ENCODE measurements around the gene ELF4. TPM values are rescaled to one million over a fixed set of nuclear protein-coding genes. Genes with fewer than 3 reads are reported as not detected.
A peak's percentile ranks its signal among the peaks of the same experiment; 100 is the strongest.

ELF4 gene
- total RNA-seq, 2 donors from 2014 or later = 2.8 to 3.8 TPM

DNA sequence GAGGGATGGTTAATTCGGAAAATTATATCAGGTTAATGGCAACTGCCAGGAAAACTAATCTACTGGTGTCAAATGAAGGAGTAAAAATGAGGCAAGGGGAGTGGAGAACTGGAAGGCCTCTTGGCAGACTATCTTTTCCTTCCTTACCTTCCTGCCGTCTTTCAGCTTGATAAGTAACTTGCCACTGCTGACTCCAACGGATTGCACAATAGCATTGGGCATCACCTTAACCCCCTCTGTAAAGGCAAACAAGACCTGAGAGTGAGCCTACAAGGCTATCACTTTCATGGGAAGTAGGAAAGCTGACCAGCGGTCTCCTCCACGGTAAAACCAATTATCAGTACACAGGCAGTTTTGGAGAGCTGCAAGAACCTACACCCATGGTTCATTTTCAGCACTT lies 26.2 kb upstream of the ELF4 start:
- Mint-ChIP-seq H3K9me3 (peaks cover 22% of the 10 kb centered on the region), H3K36me3 (ENCODE audit: low read depth) (peaks cover 55% of the 10 kb centered on the region), H3K4me3 (no peak overlapping the region), H3K27ac (no peak overlapping the region), H3K27me3 (ENCODE audit: insufficient read depth) (no peaks in the 10 kb centered on the region), H3K4me1 (peaks cover 9% of the 10 kb centered on the region)
- H3K27me3 ChIP-seq (ENCODE audit: control insufficient read depth, insufficient read depth, low read length, poor library complexity, severe bottlenecking) = no peaks in the 10 kb centered on the region
- peaks cover 34% of the 10 kb centered on the region for H3K36me3 ChIP-seq (ENCODE audit: control insufficient read depth, insufficient read depth, low read length)
- H3K9ac ChIP-seq (ENCODE audit: extremely low read depth, low read length, poor library complexity, severe bottlenecking) = no peak overlapping the region
- no peak for DNase-seq
- no peak overlapping the region for H3K27ac ChIP-seq (ENCODE audit: low read depth, low read length)
- 91% methylated on average over 5 of the region's 5 CpGs; no CpG with 5 or more reads in 1 of the 2 experiments for WGBS, 2 experiments (ENCODE audit: insufficient coverage in 1 of 2, insufficient read length in 1 of 2)
- no peaks in the 10 kb centered on the region for H3K4me1 ChIP-seq (ENCODE audit: control insufficient read depth, insufficient read depth, low read length)
- H3K9me3 ChIP-seq (ENCODE audit: control insufficient read depth, low read length) = no peaks in the 10 kb centered on the region
- H3K4me3 ChIP-seq (ENCODE audit: low read length) = no peak overlapping the region
- TF ChIP-seq, protein P1, sequence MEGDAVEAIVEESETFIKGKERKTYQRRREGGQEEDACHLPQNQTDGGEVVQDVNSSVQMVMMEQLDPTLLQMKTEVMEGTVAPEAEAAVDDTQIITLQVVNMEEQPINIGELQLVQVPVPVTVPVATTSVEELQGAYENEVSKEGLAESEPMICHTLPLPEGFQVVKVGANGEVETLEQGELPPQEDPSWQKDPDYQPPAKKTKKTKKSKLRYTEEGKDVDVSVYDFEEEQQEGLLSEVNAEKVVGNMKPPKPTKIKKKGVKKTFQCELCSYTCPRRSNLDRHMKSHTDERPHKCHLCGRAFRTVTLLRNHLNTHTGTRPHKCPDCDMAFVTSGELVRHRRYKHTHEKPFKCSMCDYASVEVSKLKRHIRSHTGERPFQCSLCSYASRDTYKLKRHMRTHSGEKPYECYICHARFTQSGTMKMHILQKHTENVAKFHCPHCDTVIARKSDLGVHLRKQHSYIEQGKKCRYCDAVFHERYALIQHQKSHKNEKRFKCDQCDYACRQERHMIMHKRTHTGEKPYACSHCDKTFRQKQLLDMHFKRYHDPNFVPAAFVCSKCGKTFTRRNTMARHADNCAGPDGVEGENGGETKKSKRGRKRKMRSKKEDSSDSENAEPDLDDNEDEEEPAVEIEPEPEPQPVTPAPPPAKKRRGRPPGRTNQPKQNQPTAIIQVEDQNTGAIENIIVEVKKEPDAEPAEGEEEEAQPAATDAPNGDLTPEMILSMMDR (conservative IDR thresholded peaks at IDR 0.05) = no peak

DNA sequence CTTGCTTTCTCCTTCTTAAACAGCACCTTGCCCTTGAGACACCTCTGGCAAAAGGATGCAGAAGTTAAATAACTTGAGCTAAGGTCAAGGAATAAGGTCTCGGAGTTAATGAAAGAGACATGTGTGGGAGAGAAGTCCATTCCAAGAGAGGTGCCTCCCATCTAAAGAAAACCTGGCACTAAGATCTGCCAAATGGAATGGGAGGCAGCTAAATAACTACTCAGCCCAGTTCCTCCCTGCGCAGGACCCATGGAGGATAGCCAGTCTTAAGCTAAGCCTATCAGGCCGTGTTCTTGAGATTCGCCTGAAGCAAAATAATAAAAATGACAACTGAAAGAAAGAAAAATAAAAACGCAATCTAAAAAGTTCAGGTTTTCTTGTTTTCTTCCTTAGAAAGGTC lies 20.7 kb upstream of the ELF4 start:
- Mint-ChIP-seq H3K4me1 (no peaks in the 10 kb centered on the region), H3K27me3 (ENCODE audit: insufficient read depth) (no peaks in the 10 kb centered on the region), H3K9me3 (peaks cover 34% of the 10 kb centered on the region), H3K36me3 (ENCODE audit: low read depth) (peaks cover 54% of the 10 kb centered on the region), H3K4me3 (no peak overlapping the region), H3K27ac (no peak overlapping the region)
- Histone ChIP-seq H3K4me3 (ENCODE audit: low read length) (no peak overlapping the region), H3K4me1 (ENCODE audit: control insufficient read depth, insufficient read depth, low read length) (no peaks in the 10 kb centered on the region), H3K27ac (ENCODE audit: low read depth, low read length) (no peak overlapping the region), H3K36me3 (ENCODE audit: control insufficient read depth, insufficient read depth, low read length) (peaks cover 20% of the 10 kb centered on the region), H3K27me3 (ENCODE audit: control insufficient read depth, insufficient read depth, low read length, poor library complexity, severe bottlenecking) (no peaks in the 10 kb centered on the region), H3K9me3 (ENCODE audit: control insufficient read depth, low read length) (no peaks in the 10 kb centered on the region), H3K9ac (ENCODE audit: extremely low read depth, low read length, poor library complexity, severe bottlenecking) (no peak overlapping the region)
- DNase-seq = no peak
- WGBS, 2 experiments (ENCODE audit: insufficient coverage in 1 of 2, insufficient read length in 1 of 2) = 95 to 100% methylated on average over 2 to 5 of the region's 5 CpGs
- TF ChIP-seq, protein P1 (conservative IDR thresholded peaks at IDR 0.05) = no peak

DNA sequence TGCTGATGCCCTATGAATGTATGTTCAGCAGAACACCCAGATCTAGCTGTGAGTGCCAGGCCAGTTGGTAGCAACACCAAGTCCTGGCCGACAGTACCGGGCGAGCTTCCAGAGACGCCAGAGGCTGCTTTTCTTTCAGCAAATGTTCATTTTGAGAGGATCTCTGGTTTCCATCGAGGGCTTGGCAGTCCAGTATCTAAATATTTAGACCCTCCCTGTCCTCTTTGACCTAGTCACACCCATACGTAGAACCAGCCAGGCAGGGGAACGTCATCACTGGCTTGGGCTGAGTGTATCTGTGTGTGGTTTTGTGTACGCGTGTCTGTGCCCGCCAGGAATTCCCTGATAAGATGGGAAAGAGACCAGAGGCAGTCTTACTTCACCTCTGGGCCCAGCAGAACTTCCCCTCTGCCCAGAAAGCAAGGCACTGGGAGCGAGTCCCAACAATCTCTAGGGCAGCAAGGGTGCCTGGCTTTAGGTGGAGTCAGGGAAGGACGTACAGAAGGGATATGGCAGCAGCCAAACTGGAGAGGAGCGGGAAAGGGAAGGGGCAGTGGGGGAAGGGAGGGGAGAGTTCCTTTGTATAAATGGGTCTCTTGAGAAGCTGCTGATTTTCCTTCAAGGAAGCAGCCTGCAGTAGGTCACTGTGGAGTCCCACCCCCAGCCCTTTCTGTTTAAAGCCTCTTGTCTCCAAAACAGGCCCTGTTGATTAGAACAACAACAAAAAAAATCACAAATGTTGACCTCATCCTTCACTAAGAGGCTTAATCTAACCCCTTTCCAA lies 15.0 kb upstream of the ELF4 start:
- Histone ChIP-seq H3K27ac (ENCODE audit: low read depth, low read length) (no peak overlapping the region), H3K27me3 (ENCODE audit: control insufficient read depth, insufficient read depth, low read length, poor library complexity, severe bottlenecking) (no peaks in the 10 kb centered on the region), H3K4me3 (ENCODE audit: low read length) (no peak overlapping the region), H3K4me1 (ENCODE audit: control insufficient read depth, insufficient read depth, low read length) (no peaks in the 10 kb centered on the region), H3K9ac (ENCODE audit: extremely low read depth, low read length, poor library complexity, severe bottlenecking) (no peak overlapping the region), H3K9me3 (ENCODE audit: control insufficient read depth, low read length) (no peaks in the 10 kb centered on the region), H3K36me3 (ENCODE audit: control insufficient read depth, insufficient read depth, low read length) (peaks cover 5% of the 10 kb centered on the region)
- H3K4me1 Mint-ChIP-seq = peaks cover 11% of the 10 kb centered on the region
- peaks cover 9% of the 10 kb centered on the region for H3K27me3 Mint-ChIP-seq (ENCODE audit: insufficient read depth)
- no peak for DNase-seq
- WGBS, 2 experiments (ENCODE audit: insufficient coverage in 1 of 2, insufficient read length in 1 of 2) = 94% methylated on average over 11 of the region's 13 CpGs; no CpG with 5 or more reads in 1 of the 2 experiments
- TF ChIP-seq, protein P1 (conservative IDR thresholded peaks at IDR 0.05) = no peak
- H3K36me3 Mint-ChIP-seq (ENCODE audit: low read depth) = peaks cover 41% of the 10 kb centered on the region
- peaks cover 46% of the 10 kb centered on the region for H3K9me3 Mint-ChIP-seq
- H3K4me3 Mint-ChIP-seq = no peak overlapping the region
- peak overlapping the region; percentile 72 for H3K27ac Mint-ChIP-seq

Data from endodermal cell (in vitro differentiated cells).